CD1c-positive myeloid dendritic cell (primary cell): Measurements from ENCODE around the gene KRTAP10-9.

ENCODE experiments used
- DNase-seq: peaks from one replicate; pipeline ENCODE4 v3.0.0-alpha.2; 2016; ENCODE audit errors: extremely low spot score

The KRTAP10-9 gene

GRCh38 chr21:44666401-44667320 lies 39.8 kb downstream of the KRTAP10-9 start, which contains the start of gene KRTAP12-2:
Gene KRTAP12-2 (minus strand): TSS chr21:44666927. CDS start chr21:44666886, 41 bp downstream.
- no peak for DNase-seq

- DNase-seq = no peak
Measured at GRCh38 chr21:44667612-44668011, 40.7 kb downstream of the KRTAP10-9 start.

GRCh38 chr21:44670642-44671432 lies 43.9 kb downstream of the KRTAP10-9 start:
- no peak for DNase-seq

GRCh38 chr21:44671911-44672310 lies 45.0 kb downstream of the KRTAP10-9 start:
- no peak for DNase-seq

GRCh38 chr21:44677881-44678280 lies 51.0 kb downstream of the KRTAP10-9 start:
- no peak for DNase-seq
